RPMI8226 (cell line): ENCODE results near the gene SLC28A2.
"Not testable (repeated sequence)": the region's sequence is repeated elsewhere in the genome, so short reads cannot be mapped to it uniquely, and the experiment has no call there.

Experiments used
- DNase-seq: peaks from one replicate; pipeline ENCODE4 v3.0.0-alpha.2; 2015

SLC28A2 gene

GRCh38 chr15:45251888-45252287 is at the start of gene SLC28A2:
Gene SLC28A2 (plus strand): TSS chr15:45252234. CDS start chr15:45253216, 982 bp downstream.
- DNase-seq, result no peak

- no peak for DNase-seq
Observed at GRCh38 chr15:45203182-45203581, 48.9 kb upstream of the SLC28A2 start.

- DNase-seq, result peak; percentile 57
Observed at GRCh38 chr15:45205192-45205591, 46.8 kb upstream of the SLC28A2 start.

- DNase-seq, result no peak
Observed at GRCh38 chr15:45212493-45212892, 39.5 kb upstream of the SLC28A2 start.

GRCh38 chr15:45221053-45221599 is 30.9 kb upstream of the SLC28A2 start:
- DNase-seq, result no peak

- DNase-seq, result no peak
Observed at GRCh38 chr15:45221967-45222366, 30.1 kb upstream of the SLC28A2 start.

- DNase-seq, result no peak
Observed at GRCh38 chr15:45224621-45225217, 27.3 kb upstream of the SLC28A2 start.

GRCh38 chr15:45225506-45226273 is 26.3 kb upstream of the SLC28A2 start:
- no peak for DNase-seq

- DNase-seq, result no peak
Observed at GRCh38 chr15:45228931-45229330, 23.1 kb upstream of the SLC28A2 start.

GRCh38 chr15:45230245-45230965 is 21.6 kb upstream of the SLC28A2 start:
- no peak for DNase-seq

- no peak for DNase-seq
Observed at GRCh38 chr15:45231132-45231531, 20.9 kb upstream of the SLC28A2 start.

GRCh38 chr15:45231864-45232562 is 20.0 kb upstream of the SLC28A2 start:
- no peak for DNase-seq

GRCh38 chr15:45234562-45235235 is 17.3 kb upstream of the SLC28A2 start:
- DNase-seq, result no peak

GRCh38 chr15:45236806-45237205 is 15.2 kb upstream of the SLC28A2 start:
- DNase-seq, result not testable (repeated sequence)

GRCh38 chr15:45242289-45242688 is 9.7 kb upstream of the SLC28A2 start:
- DNase-seq, result no peak

- DNase-seq, result no peak
Observed at GRCh38 chr15:45249125-45249780, 2.8 kb upstream of the SLC28A2 start.

- DNase-seq, result no peak
Observed at GRCh38 chr15:45253330-45253729, 1.3 kb downstream of the SLC28A2 start.

GRCh38 chr15:45254405-45254804 is 2.4 kb downstream of the SLC28A2 start:
- no peak for DNase-seq

GRCh38 chr15:45254824-45255223 is 2.8 kb downstream of the SLC28A2 start:
- not testable (repeated sequence) for DNase-seq

GRCh38 chr15:45259796-45260195 is 7.8 kb downstream of the SLC28A2 start:
- DNase-seq, result no peak

GRCh38 chr15:45262906-45263461 is 10.9 kb downstream of the SLC28A2 start:
- DNase-seq, result no peak
